ENCODE measurements around the gene NPR1.

The NPR1 gene

DNA sequence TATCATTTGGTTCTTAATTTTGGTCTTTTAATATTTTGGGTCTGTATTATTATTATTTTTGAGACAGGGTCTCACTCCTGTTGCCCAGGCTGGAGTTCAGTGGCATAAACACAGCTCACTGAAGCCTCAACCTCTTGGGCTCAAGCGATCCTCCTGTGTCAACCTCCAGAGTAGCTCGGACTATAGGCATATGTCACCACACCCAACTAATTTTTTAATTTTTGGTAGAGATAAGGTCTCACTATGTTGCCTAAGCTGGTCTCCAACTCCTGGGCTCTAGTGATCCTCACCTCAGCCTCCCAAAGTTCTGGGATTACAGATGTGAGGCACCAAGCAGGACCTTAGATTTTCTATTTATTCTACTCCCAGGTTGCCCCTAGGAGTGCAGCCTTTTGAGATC, 5.0 kb upstream of the NPR1 start:
- Histone ChIP-seq H3K4me3 (ENCODE audit: low read depth, low read length) (no peak overlapping the region), H3K9me3 (ENCODE audit: control insufficient read depth, insufficient read depth, low read depth, low read length) (no peaks in the 10 kb centered on the region), H3K36me3 (ENCODE audit: control insufficient read depth in 2 of 2, insufficient read depth in 1 of 2, low read length in 2 of 2) (peaks cover 11 to 18% of the 10 kb centered on the region in 2 experiments; a peak in 2 of 3 replicates), H3K4me1 (ENCODE audit: control insufficient read depth, insufficient read depth, low read length) (no peaks in the 10 kb centered on the region), H3K27ac (ENCODE audit: extremely low read depth, low read depth, low read length) (no peak overlapping the region)
- ChIA-PET POLR2A (interaction anchor here (1.5 kb wide), 1 partner anchor 54 kb away, joined by 3 read pairs; the partner anchor contains the start of gene INTS3), CTCF (interaction anchor here (0.6 to 1.0 kb wide), 2 partner anchors 78 to 123 kb away, joined by 3 read pairs; no protein-coding TSS in a partner anchor)
- no peak for TF ChIP-seq ZNF558 (tag by site-specific recombination; IDR thresholded peaks at IDR 0.05)
- TF ChIP-seq, protein P1, sequence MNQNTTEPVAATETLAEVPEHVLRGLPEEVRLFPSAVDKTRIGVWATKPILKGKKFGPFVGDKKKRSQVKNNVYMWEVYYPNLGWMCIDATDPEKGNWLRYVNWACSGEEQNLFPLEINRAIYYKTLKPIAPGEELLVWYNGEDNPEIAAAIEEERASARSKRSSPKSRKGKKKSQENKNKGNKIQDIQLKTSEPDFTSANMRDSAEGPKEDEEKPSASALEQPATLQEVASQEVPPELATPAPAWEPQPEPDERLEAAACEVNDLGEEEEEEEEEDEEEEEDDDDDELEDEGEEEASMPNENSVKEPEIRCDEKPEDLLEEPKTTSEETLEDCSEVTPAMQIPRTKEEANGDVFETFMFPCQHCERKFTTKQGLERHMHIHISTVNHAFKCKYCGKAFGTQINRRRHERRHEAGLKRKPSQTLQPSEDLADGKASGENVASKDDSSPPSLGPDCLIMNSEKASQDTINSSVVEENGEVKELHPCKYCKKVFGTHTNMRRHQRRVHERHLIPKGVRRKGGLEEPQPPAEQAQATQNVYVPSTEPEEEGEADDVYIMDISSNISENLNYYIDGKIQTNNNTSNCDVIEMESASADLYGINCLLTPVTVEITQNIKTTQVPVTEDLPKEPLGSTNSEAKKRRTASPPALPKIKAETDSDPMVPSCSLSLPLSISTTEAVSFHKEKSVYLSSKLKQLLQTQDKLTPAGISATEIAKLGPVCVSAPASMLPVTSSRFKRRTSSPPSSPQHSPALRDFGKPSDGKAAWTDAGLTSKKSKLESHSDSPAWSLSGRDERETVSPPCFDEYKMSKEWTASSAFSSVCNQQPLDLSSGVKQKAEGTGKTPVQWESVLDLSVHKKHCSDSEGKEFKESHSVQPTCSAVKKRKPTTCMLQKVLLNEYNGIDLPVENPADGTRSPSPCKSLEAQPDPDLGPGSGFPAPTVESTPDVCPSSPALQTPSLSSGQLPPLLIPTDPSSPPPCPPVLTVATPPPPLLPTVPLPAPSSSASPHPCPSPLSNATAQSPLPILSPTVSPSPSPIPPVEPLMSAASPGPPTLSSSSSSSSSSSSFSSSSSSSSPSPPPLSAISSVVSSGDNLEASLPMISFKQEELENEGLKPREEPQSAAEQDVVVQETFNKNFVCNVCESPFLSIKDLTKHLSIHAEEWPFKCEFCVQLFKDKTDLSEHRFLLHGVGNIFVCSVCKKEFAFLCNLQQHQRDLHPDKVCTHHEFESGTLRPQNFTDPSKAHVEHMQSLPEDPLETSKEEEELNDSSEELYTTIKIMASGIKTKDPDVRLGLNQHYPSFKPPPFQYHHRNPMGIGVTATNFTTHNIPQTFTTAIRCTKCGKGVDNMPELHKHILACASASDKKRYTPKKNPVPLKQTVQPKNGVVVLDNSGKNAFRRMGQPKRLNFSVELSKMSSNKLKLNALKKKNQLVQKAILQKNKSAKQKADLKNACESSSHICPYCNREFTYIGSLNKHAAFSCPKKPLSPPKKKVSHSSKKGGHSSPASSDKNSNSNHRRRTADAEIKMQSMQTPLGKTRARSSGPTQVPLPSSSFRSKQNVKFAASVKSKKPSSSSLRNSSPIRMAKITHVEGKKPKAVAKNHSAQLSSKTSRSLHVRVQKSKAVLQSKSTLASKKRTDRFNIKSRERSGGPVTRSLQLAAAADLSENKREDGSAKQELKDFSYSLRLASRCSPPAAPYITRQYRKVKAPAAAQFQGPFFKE (tag by site-specific recombination; IDR thresholded peaks at IDR 0.05; ENCODE audit: borderline replicate concordance), result no peak

DNA sequence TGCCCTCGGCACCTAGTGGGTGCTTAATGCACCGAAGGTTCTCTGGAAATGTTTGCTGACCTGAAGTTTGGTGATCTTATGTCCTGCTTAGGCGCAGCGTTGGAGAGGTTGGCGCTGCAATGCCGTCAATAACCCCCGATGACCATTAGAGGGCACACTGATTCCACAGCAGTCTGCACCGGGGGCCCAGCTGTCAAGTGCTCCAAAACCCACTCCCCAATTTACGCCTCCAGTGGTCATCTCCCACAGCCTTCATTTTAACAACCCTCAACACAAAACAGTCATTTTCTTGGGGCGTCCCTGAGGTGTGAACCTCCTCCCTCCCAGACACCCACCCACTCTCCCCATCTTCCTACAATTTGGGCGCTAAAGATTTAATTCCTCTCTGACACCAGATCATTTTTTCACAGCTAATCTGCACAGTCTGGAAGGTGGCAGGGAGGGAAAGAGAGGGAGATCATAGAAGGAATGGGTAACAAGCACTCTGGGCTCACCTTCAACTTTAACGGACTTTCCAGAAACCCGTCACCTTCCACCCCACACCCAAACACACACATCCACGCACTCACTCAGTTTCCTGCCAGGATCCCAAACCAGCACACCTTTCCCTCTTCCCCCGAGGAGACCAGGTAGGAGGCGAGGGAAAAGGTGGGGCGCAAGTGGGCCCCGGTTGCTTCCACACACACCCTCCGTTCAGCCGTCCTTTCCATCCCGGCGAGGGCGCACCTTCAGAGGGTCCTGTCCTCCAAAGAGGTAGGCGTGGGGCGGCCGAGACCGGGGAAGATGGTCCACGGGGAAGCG, 570 bp upstream of the NPR1 start:
- no peaks in the 10 kb centered on the region for H3K36me3 ChIP-seq (ENCODE audit: control insufficient read depth in 2 of 2, insufficient read depth in 1 of 2, low read length in 2 of 2)
- no peaks in the 10 kb centered on the region for H3K9me3 ChIP-seq (ENCODE audit: control insufficient read depth, insufficient read depth, low read depth, low read length)
- H3K4me3 ChIP-seq (ENCODE audit: low read depth, low read length), result peak overlapping the region; percentile 42
- POLR2A ChIA-PET, result interaction anchor here (1.3 kb wide), 2 partner anchors 50 to 312 kb away, joined by 5 read pairs; partner anchors contain the start of genes INTS3 and RPS27
- CTCF ChIA-PET, result interaction anchor here (0.6 to 6.0 kb wide), 35 partner anchors 8 to 1593 kb away, joined by 3 to 55 read pairs (median 4); partner anchors contain the start of genes CHTOP, CREB3L4, INTS3 and RAB13
- H3K4me1 ChIP-seq (ENCODE audit: control insufficient read depth, insufficient read depth, low read length), result no peaks in the 10 kb centered on the region; the same call in 1 of the 2 replicates
- H3K27ac ChIP-seq (ENCODE audit: extremely low read depth, low read depth, low read length), result no peak overlapping the region
- TF ChIP-seq, protein P2, sequence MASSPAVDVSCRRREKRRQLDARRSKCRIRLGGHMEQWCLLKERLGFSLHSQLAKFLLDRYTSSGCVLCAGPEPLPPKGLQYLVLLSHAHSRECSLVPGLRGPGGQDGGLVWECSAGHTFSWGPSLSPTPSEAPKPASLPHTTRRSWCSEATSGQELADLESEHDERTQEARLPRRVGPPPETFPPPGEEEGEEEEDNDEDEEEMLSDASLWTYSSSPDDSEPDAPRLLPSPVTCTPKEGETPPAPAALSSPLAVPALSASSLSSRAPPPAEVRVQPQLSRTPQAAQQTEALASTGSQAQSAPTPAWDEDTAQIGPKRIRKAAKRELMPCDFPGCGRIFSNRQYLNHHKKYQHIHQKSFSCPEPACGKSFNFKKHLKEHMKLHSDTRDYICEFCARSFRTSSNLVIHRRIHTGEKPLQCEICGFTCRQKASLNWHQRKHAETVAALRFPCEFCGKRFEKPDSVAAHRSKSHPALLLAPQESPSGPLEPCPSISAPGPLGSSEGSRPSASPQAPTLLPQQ (tag by site-specific recombination; IDR thresholded peaks at IDR 0.05), result peak; percentile 75
- 0 out of 2 replicates have a peak, but pooled peaks have one; percentile 21 for TF ChIP-seq GFI1B (tag by site-specific recombination; IDR thresholded peaks at IDR 0.05)
- TF ChIP-seq ZNF654 (tag by site-specific recombination; IDR thresholded peaks at IDR 0.05; ENCODE audit: low read depth), result peak; percentile 96
- TF ChIP-seq ZNF670 (tag by site-specific recombination; IDR thresholded peaks at IDR 0.05; ENCODE audit: low read depth), result no peak
- TF ChIP-seq, protein P3, sequence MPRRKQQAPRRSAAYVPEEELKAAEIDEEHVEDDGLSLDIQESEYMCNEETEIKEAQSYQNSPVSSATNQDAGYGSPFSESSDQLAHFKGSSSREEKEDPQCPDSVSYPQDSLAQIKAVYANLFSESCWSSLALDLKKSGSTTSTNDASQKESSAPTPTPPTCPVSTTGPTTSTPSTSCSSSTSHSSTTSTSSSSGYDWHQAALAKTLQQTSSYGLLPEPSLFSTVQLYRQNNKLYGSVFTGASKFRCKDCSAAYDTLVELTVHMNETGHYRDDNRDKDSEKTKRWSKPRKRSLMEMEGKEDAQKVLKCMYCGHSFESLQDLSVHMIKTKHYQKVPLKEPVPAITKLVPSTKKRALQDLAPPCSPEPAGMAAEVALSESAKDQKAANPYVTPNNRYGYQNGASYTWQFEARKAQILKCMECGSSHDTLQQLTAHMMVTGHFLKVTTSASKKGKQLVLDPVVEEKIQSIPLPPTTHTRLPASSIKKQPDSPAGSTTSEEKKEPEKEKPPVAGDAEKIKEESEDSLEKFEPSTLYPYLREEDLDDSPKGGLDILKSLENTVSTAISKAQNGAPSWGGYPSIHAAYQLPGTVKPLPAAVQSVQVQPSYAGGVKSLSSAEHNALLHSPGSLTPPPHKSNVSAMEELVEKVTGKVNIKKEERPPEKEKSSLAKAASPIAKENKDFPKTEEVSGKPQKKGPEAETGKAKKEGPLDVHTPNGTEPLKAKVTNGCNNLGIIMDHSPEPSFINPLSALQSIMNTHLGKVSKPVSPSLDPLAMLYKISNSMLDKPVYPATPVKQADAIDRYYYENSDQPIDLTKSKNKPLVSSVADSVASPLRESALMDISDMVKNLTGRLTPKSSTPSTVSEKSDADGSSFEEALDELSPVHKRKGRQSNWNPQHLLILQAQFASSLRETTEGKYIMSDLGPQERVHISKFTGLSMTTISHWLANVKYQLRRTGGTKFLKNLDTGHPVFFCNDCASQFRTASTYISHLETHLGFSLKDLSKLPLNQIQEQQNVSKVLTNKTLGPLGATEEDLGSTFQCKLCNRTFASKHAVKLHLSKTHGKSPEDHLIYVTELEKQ (tag by site-specific recombination; IDR thresholded peaks at IDR 0.05; ENCODE audit: borderline replicate concordance), result 0 out of 2 replicates have a peak, but pooled peaks have one; percentile 10
- no peak for TF ChIP-seq YY1 (tag by site-specific recombination; IDR thresholded peaks at IDR 0.05)
- TF ChIP-seq ZSCAN23 (tag by site-specific recombination; IDR thresholded peaks at IDR 0.05), result peak; percentile 64; the same call in 1 of the 2 replicates
- TF ChIP-seq ZSCAN30 (tag by site-specific recombination; IDR thresholded peaks at IDR 0.05), result peak; percentile 76; the same call in 1 of the 2 replicates
- TF ChIP-seq, protein P4, sequence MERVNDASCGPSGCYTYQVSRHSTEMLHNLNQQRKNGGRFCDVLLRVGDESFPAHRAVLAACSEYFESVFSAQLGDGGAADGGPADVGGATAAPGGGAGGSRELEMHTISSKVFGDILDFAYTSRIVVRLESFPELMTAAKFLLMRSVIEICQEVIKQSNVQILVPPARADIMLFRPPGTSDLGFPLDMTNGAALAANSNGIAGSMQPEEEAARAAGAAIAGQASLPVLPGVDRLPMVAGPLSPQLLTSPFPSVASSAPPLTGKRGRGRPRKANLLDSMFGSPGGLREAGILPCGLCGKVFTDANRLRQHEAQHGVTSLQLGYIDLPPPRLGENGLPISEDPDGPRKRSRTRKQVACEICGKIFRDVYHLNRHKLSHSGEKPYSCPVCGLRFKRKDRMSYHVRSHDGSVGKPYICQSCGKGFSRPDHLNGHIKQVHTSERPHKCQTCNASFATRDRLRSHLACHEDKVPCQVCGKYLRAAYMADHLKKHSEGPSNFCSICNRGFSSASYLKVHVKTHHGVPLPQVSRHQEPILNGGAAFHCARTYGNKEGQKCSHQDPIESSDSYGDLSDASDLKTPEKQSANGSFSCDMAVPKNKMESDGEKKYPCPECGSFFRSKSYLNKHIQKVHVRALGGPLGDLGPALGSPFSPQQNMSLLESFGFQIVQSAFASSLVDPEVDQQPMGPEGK (tag by site-specific recombination; IDR thresholded peaks at IDR 0.05), result peak; percentile 97
- peak; percentile 81 for TF ChIP-seq ZNF2 (tag by site-specific recombination; IDR thresholded peaks at IDR 0.05)
- TF ChIP-seq, protein P5, sequence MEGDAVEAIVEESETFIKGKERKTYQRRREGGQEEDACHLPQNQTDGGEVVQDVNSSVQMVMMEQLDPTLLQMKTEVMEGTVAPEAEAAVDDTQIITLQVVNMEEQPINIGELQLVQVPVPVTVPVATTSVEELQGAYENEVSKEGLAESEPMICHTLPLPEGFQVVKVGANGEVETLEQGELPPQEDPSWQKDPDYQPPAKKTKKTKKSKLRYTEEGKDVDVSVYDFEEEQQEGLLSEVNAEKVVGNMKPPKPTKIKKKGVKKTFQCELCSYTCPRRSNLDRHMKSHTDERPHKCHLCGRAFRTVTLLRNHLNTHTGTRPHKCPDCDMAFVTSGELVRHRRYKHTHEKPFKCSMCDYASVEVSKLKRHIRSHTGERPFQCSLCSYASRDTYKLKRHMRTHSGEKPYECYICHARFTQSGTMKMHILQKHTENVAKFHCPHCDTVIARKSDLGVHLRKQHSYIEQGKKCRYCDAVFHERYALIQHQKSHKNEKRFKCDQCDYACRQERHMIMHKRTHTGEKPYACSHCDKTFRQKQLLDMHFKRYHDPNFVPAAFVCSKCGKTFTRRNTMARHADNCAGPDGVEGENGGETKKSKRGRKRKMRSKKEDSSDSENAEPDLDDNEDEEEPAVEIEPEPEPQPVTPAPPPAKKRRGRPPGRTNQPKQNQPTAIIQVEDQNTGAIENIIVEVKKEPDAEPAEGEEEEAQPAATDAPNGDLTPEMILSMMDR (tag by site-specific recombination; IDR thresholded peaks at IDR 0.05), result peak; percentile 92
- TF ChIP-seq ZBTB7A (tag by site-specific recombination; IDR thresholded peaks at IDR 0.05; ENCODE audit: low read depth), result peak; percentile 96
- peak; percentile 85 for TF ChIP-seq ZNF600 (tag by site-specific recombination; IDR thresholded peaks at IDR 0.05)
- TF ChIP-seq ZSCAN16 (tag by site-specific recombination; IDR thresholded peaks at IDR 0.05), result peak; percentile 63
- 0 out of 2 replicates have a peak, but pooled peaks have one; percentile 14 for TF ChIP-seq ZNF76 (tag by site-specific recombination; IDR thresholded peaks at IDR 0.05; ENCODE audit: borderline replicate concordance, low read depth)

Measured in HEK293 (cell line).